H1 (cell line): ENCODE results near the gene HK1.

Experiments used
- CHD2 ChIP-seq: IDR thresholded peaks from 2 replicates; pipeline ENCODE4 v1.6.1; 2012; ENCODE audit warnings: low read length, improper control_type of control experiment
- GTF2F1 ChIP-seq: IDR thresholded peaks from 2 replicates; pipeline ENCODE4 v1.6.1; 2012; ENCODE audit warnings: low read depth, low read length, improper control_type of control experiment, borderline replicate concordance
- POLR2A ChIP-seq, 2 experiments: IDR thresholded peaks; 1 replicate in 1 of 2; 2 replicates in 1 of 2; pipeline ENCODE4 v1.6.1; 2011; ENCODE audit warnings: low read depth in 2 of 2, low read length in 2 of 2, mild to moderate bottlenecking in 2 of 2; ENCODE audit errors: control extremely low read depth in 1 of 2
- POLR2AphosphoS5 ChIP-seq: IDR thresholded peaks from 2 replicates; pipeline ENCODE4 v1.6.1; 2011; ENCODE audit warnings: low read depth, low read length
- RFX5 ChIP-seq: IDR thresholded peaks from 2 replicates; pipeline ENCODE4 v1.6.1; 2011; ENCODE audit warnings: low read depth, low read length, improper control_type of control experiment, borderline replicate concordance
- SUZ12 ChIP-seq: fragments of 200-600 bp; sonication (generic); IDR thresholded peaks from 2 replicates; pipeline ENCODE4 v1.6.1; 2012; ENCODE audit warnings: mild to moderate bottlenecking, inconsistent platforms, low read length, moderate library complexity, mixed read lengths
- TEAD4 ChIP-seq: IDR thresholded peaks from 2 replicates; pipeline ENCODE4 v1.6.1; 2012; ENCODE audit warnings: low read depth, low read length, inconsistent platforms, mixed read lengths
- ZNF274 ChIP-seq: IDR thresholded peaks from 2 replicates; pipeline ENCODE4 v1.7.0; 2012; ENCODE audit warnings: low read length, borderline replicate concordance; ENCODE audit errors: extremely low read depth
- TF ChIP-seq, protein P1 (sequence below), 3 experiments: IDR thresholded peaks; 1 replicate in 2 of 3; 2 replicates in 1 of 3; pipeline versions ENCODE4 v1.5.1 to v1.6.1; 2011; ENCODE audit warnings: low read length in 3 of 3, mild to moderate bottlenecking in 3 of 3, inconsistent platforms in 2 of 3, low read depth in 1 of 3, moderate library complexity in 1 of 3; ENCODE audit not compliant: insufficient read depth in 1 of 3; ENCODE audit errors: control extremely low read depth in 1 of 3

DNA sequence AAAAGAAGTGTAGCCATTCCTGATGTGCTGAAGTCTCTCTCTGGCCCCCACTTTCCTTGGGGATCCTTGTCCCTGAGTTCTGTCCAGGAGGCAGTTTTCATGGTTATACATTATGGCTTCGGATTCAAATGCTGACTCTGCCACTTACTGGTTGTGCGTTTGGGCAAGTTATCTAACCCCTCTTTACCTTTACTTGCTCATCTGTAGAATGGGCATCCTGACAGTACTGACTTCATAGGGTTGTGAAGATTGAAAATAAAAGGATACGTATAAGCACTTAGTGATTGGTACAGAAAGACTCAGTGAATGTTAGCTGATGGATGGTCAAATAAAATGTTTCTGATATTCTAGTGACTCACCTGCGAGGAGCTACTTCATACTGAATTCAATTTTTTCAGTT, 73.3 kb downstream of the HK1 start:
- TF ChIP-seq, protein P1, sequence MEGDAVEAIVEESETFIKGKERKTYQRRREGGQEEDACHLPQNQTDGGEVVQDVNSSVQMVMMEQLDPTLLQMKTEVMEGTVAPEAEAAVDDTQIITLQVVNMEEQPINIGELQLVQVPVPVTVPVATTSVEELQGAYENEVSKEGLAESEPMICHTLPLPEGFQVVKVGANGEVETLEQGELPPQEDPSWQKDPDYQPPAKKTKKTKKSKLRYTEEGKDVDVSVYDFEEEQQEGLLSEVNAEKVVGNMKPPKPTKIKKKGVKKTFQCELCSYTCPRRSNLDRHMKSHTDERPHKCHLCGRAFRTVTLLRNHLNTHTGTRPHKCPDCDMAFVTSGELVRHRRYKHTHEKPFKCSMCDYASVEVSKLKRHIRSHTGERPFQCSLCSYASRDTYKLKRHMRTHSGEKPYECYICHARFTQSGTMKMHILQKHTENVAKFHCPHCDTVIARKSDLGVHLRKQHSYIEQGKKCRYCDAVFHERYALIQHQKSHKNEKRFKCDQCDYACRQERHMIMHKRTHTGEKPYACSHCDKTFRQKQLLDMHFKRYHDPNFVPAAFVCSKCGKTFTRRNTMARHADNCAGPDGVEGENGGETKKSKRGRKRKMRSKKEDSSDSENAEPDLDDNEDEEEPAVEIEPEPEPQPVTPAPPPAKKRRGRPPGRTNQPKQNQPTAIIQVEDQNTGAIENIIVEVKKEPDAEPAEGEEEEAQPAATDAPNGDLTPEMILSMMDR (IDR thresholded peaks at IDR 0.05; ENCODE audit: control extremely low read depth in 1 of 3, insufficient read depth in 1 of 3, low read depth in 1 of 3, low read length in 3 of 3), result no peak
- no peak for TF ChIP-seq POLR2AphosphoS5
- TF ChIP-seq RFX5, result no peak
- TF ChIP-seq POLR2A (IDR thresholded peaks at IDR 0.05; ENCODE audit: control extremely low read depth in 1 of 2, low read depth in 2 of 2, low read length in 2 of 2), result no peak
- TF ChIP-seq ZNF274, result no peak
- no peak for TF ChIP-seq SUZ12
- TF ChIP-seq CHD2, result no peak
- TF ChIP-seq GTF2F1, result no peak
- TF ChIP-seq TEAD4, result no peak
